Chondrocyte (in vitro differentiated cells): Measurements from ENCODE around the gene NUDT5. TPM values are rescaled to one million over a fixed set of nuclear protein-coding genes. Genes with fewer than 3 reads are reported as not detected.

Source experiments
- DNase-seq: peaks from one replicate; pipeline ENCODE4 v3.0.0; 2021; ENCODE audit warnings: mixed read lengths, low spot score
- H3K27ac Mint-ChIP-seq: one replicate; pipeline ENCODE4 v1.8.0; 2021; ENCODE audit warnings: mild to moderate bottlenecking, moderate library complexity, mixed read lengths; ENCODE audit not compliant: unreplicated experiment
- H3K27me3 Mint-ChIP-seq: 2 replicates; pipeline ENCODE4 v1.8.0; 2021; ENCODE audit warnings: low read depth, mixed read lengths
- H3K36me3 Mint-ChIP-seq: 2 replicates; pipeline ENCODE4 v1.8.0; 2021; ENCODE audit warnings: low read depth, mixed read lengths
- H3K4me1 Mint-ChIP-seq: 2 replicates; pipeline ENCODE4 v1.8.0; 2021; ENCODE audit warnings: low read depth, mild to moderate bottlenecking, mixed read lengths
- H3K4me3 Mint-ChIP-seq: one replicate; pipeline ENCODE4 v1.8.0; 2021; ENCODE audit warnings: mild to moderate bottlenecking, moderate library complexity, mixed read lengths; ENCODE audit not compliant: unreplicated experiment
- H3K9me3 Mint-ChIP-seq: 2 replicates; pipeline ENCODE4 v1.8.0; 2021; ENCODE audit warnings: low read depth, mixed read lengths
- CTCF ChIP-seq: fragments of 200-600 bp; sonication (generic); IDR thresholded peaks from 2 replicates; pipeline ENCODE4 v1.5.0; 2021; ENCODE audit warnings: antibody characterized with exemption, mild to moderate bottlenecking, moderate library complexity
- total RNA-seq: library from RNA; stranded (reverse); gene quantifications from 3 replicates; pipeline ENCODE4 v1.2.1, GENCODE V29; 2021

Gene NUDT5
- total RNA-seq, 1 donor from 2014 or later = 43.9 TPM

GRCh38 chr10:12165036-12165435, 30.7 kb downstream of the NUDT5 start:
- Mint-ChIP-seq H3K27me3 (no peaks in the 10 kb centered on the region), H3K27ac (no peak overlapping the region), H3K4me1 (no peaks in the 10 kb centered on the region), H3K9me3 (no peaks in the 10 kb centered on the region), H3K36me3 (peaks cover 19% of the 10 kb centered on the region), H3K4me3 (no peak overlapping the region)
- DNase-seq = no peak
- no peak for TF ChIP-seq CTCF

GRCh38 chr10:12164085-12164484, 31.6 kb downstream of the NUDT5 start:
- Mint-ChIP-seq H3K9me3 (no peaks in the 10 kb centered on the region), H3K36me3 (peaks cover 15% of the 10 kb centered on the region), H3K27ac (peak overlapping the region; percentile 28), H3K4me3 (no peak overlapping the region), H3K27me3 (no peaks in the 10 kb centered on the region), H3K4me1 (no peaks in the 10 kb centered on the region)
- DNase-seq = no peak
- TF ChIP-seq CTCF = no peak

GRCh38 chr10:12162927-12163326, 32.8 kb downstream of the NUDT5 start:
- H3K4me3 Mint-ChIP-seq = no peak overlapping the region

GRCh38 chr10:12160664-12161063, 35.0 kb downstream of the NUDT5 start:
- Mint-ChIP-seq H3K4me1 (no peaks in the 10 kb centered on the region), H3K36me3 (peaks cover 18% of the 10 kb centered on the region), H3K27me3 (no peaks in the 10 kb centered on the region), H3K4me3 (no peak overlapping the region), H3K27ac (no peak overlapping the region), H3K9me3 (no peaks in the 10 kb centered on the region)
- DNase-seq = no peak
- TF ChIP-seq CTCF = no peak

More at GRCh38 chr10:12162927-12163326, 32.8 kb downstream of the NUDT5 start:
- H3K27ac Mint-ChIP-seq = no peak overlapping the region
- no peaks in the 10 kb centered on the region for H3K27me3 Mint-ChIP-seq
- TF ChIP-seq CTCF = no peak
- no peaks in the 10 kb centered on the region for H3K4me1 Mint-ChIP-seq
- DNase-seq = no peak
- H3K36me3 Mint-ChIP-seq = peaks cover 16% of the 10 kb centered on the region
- no peaks in the 10 kb centered on the region for H3K9me3 Mint-ChIP-seq

GRCh38 chr10:12158111-12158510, 37.6 kb downstream of the NUDT5 start:
- Mint-ChIP-seq H3K4me3 (no peak overlapping the region), H3K27me3 (no peaks in the 10 kb centered on the region), H3K27ac (no peak overlapping the region), H3K9me3 (no peaks in the 10 kb centered on the region), H3K4me1 (peaks cover 2% of the 10 kb centered on the region), H3K36me3 (peaks cover 18% of the 10 kb centered on the region)
- DNase-seq = no peak
- no peak for TF ChIP-seq CTCF
